GM12865 (cell line): ENCODE data around the gene SLC29A3.

Experiments used
- DNase-seq: peaks from one replicate; pipeline ENCODE4 v3.0.0; 2010; ENCODE audit warnings: low read depth
- H3K4me3 ChIP-seq: 2 replicates; pipeline ENCODE4 v1.5.1; 2011; ENCODE audit warnings: mild to moderate bottlenecking, low read depth, low read length, control low read depth
- TF ChIP-seq, protein P1 (sequence below): IDR thresholded peaks from 2 replicates; pipeline ENCODE4 v1.5.1; 2011; ENCODE audit warnings: low read length, control low read depth, low read depth, inconsistent platforms; ENCODE audit not compliant: insufficient read depth; ENCODE audit errors: missing control alignments

Gene SLC29A3

GRCh38 chr10:71337219-71337701, 18.2 kb downstream of the SLC29A3 start:
- DNase-seq: no peak
- H3K4me3 ChIP-seq: no peak overlapping the region
- TF ChIP-seq, protein P1, sequence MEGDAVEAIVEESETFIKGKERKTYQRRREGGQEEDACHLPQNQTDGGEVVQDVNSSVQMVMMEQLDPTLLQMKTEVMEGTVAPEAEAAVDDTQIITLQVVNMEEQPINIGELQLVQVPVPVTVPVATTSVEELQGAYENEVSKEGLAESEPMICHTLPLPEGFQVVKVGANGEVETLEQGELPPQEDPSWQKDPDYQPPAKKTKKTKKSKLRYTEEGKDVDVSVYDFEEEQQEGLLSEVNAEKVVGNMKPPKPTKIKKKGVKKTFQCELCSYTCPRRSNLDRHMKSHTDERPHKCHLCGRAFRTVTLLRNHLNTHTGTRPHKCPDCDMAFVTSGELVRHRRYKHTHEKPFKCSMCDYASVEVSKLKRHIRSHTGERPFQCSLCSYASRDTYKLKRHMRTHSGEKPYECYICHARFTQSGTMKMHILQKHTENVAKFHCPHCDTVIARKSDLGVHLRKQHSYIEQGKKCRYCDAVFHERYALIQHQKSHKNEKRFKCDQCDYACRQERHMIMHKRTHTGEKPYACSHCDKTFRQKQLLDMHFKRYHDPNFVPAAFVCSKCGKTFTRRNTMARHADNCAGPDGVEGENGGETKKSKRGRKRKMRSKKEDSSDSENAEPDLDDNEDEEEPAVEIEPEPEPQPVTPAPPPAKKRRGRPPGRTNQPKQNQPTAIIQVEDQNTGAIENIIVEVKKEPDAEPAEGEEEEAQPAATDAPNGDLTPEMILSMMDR: no peak

DNA sequence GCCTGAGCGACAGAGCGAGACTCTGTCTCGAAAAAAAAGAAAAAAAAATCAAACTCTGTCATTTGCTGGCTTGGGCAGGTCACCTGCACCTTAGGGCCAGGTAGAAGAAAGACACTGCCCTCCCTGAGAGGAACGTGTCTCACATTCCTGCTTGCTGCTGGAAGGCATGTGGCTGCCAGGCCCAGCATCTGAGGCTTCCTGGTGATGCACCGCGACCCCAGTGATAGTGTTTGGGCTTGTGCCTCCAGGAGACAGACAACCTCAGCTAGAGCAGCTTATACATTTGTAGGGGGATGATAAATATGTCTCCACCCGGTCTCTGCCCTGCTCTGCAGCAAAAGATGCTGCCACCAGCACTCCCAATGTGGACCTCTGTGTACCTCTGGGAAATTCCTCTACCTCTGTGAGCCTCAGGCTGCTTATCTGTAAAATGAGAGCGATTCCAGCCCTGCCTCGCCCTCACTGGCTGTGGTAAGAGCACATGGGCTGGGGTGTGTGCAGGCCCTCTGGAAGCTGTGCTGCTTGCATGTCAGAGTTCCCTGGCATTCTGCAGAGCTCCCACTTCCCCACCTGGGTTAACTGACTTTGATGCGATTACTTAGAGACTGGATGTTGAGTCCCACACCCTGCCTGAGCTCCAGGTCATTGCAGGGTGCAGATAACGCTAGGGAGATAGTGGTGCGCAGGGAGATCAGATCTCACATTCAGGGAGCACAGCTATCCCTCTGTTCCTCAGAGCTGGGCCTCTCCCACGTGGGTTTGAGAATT, 19.9 kb downstream of the SLC29A3 start:
- H3K4me3 ChIP-seq: no peak overlapping the region
- DNase-seq: no peak
- TF ChIP-seq, protein P1: no peak

- peak; percentile 9 for DNase-seq
- H3K4me3 ChIP-seq: no peak overlapping the region
- TF ChIP-seq, protein P1: no peak
These were observed 20.9 kb downstream of the SLC29A3 start for GRCh38 chr10:71339796-71340589.

GRCh38 chr10:71342573-71343391, 23.7 kb downstream of the SLC29A3 start:
- H3K4me3 ChIP-seq: no peak overlapping the region
- TF ChIP-seq, protein P1: no peak
- no peak for DNase-seq

- H3K4me3 ChIP-seq: no peak overlapping the region
- TF ChIP-seq, protein P1: no peak
- peak; percentile 8 for DNase-seq
These were observed 24.3 kb downstream of the SLC29A3 start for GRCh38 chr10:71343392-71343773.

GRCh38 chr10:71344154-71344925, 25.3 kb downstream of the SLC29A3 start:
- TF ChIP-seq, protein P1: no peak
- no peak for DNase-seq

More at GRCh38 chr10:71344154-71344925, 25.3 kb downstream of the SLC29A3 start:
- H3K4me3 ChIP-seq: no peak overlapping the region
